ENCODE measurements around the gene GCNT2. TPM values are rescaled to one million over a fixed set of nuclear protein-coding genes. Genes with fewer than 3 reads are reported as not detected.
"Not testable (repeated sequence)": the region's sequence is repeated elsewhere in the genome, so short reads cannot be mapped to it uniquely, and the experiment has no call there.

GCNT2 gene
- total RNA-seq, 1 donor from 2014 or later: 32.2 TPM

- H3K4me3 ChIP-seq: no peak overlapping the region
- intact Hi-C loops (cut with DNase I): loop anchor here (10.0 kb wide), 1 partner anchor 312 kb away; no protein-coding TSS in a partner anchor
- ATAC-seq (peak in 1 of 2 donors; percentile 23), DNase-seq (no peak)
- H3K27me3 ChIP-seq (ENCODE audit: low read depth): no peaks in the 10 kb centered on the region
- no peak overlapping the region for H3K27ac ChIP-seq
- no peaks in the 10 kb centered on the region for H3K9me3 ChIP-seq
- no peaks in the 10 kb centered on the region for H3K36me3 ChIP-seq
- no peak for TF ChIP-seq CTCF (IDR thresholded peaks at IDR 0.05)
- no peaks in the 10 kb centered on the region for H3K4me1 ChIP-seq
Observed at GRCh38 chr6:10482636-10483257, 38.4 kb upstream of the GCNT2 start.

- intact Hi-C loops (cut with DNase I): loop anchor here (10.0 kb wide), 1 partner anchor 310 kb away; no protein-coding TSS in a partner anchor
- no peaks in the 10 kb centered on the region for H3K4me1 ChIP-seq
- DNase-seq (no peak), ATAC-seq (no peak)
- no peaks in the 10 kb centered on the region for H3K9me3 ChIP-seq
- no peak for TF ChIP-seq CTCF (IDR thresholded peaks at IDR 0.05)
- H3K27me3 ChIP-seq (ENCODE audit: low read depth): no peaks in the 10 kb centered on the region
- H3K27ac ChIP-seq: no peak overlapping the region
- H3K4me3 ChIP-seq: no peak overlapping the region
- no peaks in the 10 kb centered on the region for H3K36me3 ChIP-seq
Observed at GRCh38 chr6:10484912-10485311, 36.2 kb upstream of the GCNT2 start.

- ATAC-seq: no peak
- H3K36me3 ChIP-seq: no peaks in the 10 kb centered on the region
- no peaks in the 10 kb centered on the region for H3K9me3 ChIP-seq
- intact Hi-C loops (cut with DNase I): loop anchor here (10.0 kb wide), 1 partner anchor 309 kb away; no protein-coding TSS in a partner anchor
- no peak for DNase-seq
- no peaks in the 10 kb centered on the region for H3K4me1 ChIP-seq
- no peak overlapping the region for H3K4me3 ChIP-seq
- no peak overlapping the region for H3K27ac ChIP-seq
- no peaks in the 10 kb centered on the region for H3K27me3 ChIP-seq (ENCODE audit: low read depth)
- TF ChIP-seq CTCF (IDR thresholded peaks at IDR 0.05): no peak
Observed at GRCh38 chr6:10485406-10485805, 35.7 kb upstream of the GCNT2 start.

GRCh38 chr6:10486215-10486614, 34.9 kb upstream of the GCNT2 start:
- no peaks in the 10 kb centered on the region for H3K4me1 ChIP-seq
- no peak overlapping the region for H3K27ac ChIP-seq
- no peak for TF ChIP-seq CTCF (IDR thresholded peaks at IDR 0.05)
- no peaks in the 10 kb centered on the region for H3K36me3 ChIP-seq
- no peaks in the 10 kb centered on the region for H3K9me3 ChIP-seq
- no peak overlapping the region for H3K4me3 ChIP-seq
- DNase-seq (no peak), ATAC-seq (no peak)
- H3K27me3 ChIP-seq (ENCODE audit: low read depth): no peaks in the 10 kb centered on the region
- intact Hi-C loops (cut with DNase I): loop anchor here (10.0 kb wide), 1 partner anchor 309 kb away; no protein-coding TSS in a partner anchor

- H3K36me3 ChIP-seq: not testable (repeated sequence)
Observed at GRCh38 chr6:10486944-10487588, 34.1 kb upstream of the GCNT2 start.

More at GRCh38 chr6:10486944-10487588, 34.1 kb upstream of the GCNT2 start:
- H3K27me3 ChIP-seq (ENCODE audit: low read depth); DNase-seq; H3K27ac ChIP-seq; ATAC-seq; H3K4me1 ChIP-seq; H3K9me3 ChIP-seq; H3K4me3 ChIP-seq: not testable (repeated sequence)
- intact Hi-C loops (cut with DNase I): loop anchor here (10.0 kb wide), 1 partner anchor 308 kb away; no protein-coding TSS in a partner anchor

All from lower lobe of right lung (tissue), 2 donors.